Body of pancreas (tissue), 4 donors: Measurements from ENCODE around the gene TMC8. TPM values are rescaled to one million over a fixed set of nuclear protein-coding genes. Genes with fewer than 3 reads are reported as not detected.

Experiments
- ATAC-seq: fragments of 150-250 bp; one replicate; pipeline ENCODE4 v1.9.1; 2016
- DNase-seq, 4 donors: peaks; one replicate each; pipeline ENCODE4 v3.0.0-alpha.2; 2019
- H3K27ac ChIP-seq, 4 donors: fragments of 200-600 bp; sonication (generic); 1 replicate in 3 of 4; 2 replicates in 1 of 4; pipeline versions ENCODE4 v1.5.1 to v1.6.1; 2016 to 2019; ENCODE audit warnings: mild to moderate bottlenecking in 1 of 4, mixed read lengths in 1 of 4, moderate library complexity in 1 of 4
- H3K27me3 ChIP-seq, 2 donors: fragments of 200-600 bp; sonication (generic); one replicate each; pipeline ENCODE4 v1.6.0; 2016; ENCODE audit warnings: mild to moderate bottlenecking in 1 of 2
- H3K36me3 ChIP-seq, 2 donors: fragments of 200-600 bp; sonication (generic); replicated peaks in 1 of 2; 2 replicates each; pipeline ENCODE4 v1.5.1; 2016; ENCODE audit warnings: low read depth in 2 of 2; ENCODE audit not compliant: insufficient read depth in 1 of 2
- H3K4me1 ChIP-seq: fragments of 200-600 bp; sonication (generic); one replicate; pipeline ENCODE4 v1.6.0; 2016
- H3K4me3 ChIP-seq, 2 donors: fragments of 200-600 bp; sonication (generic); 1 replicate in 1 of 2; 2 replicates in 1 of 2; pipeline ENCODE4 v1.5.1; 2016 to 2019
- H3K9me3 ChIP-seq, 3 donors: fragments of 200-600 bp; sonication (generic); 1 replicate in 2 of 3; 2 replicates in 1 of 3; pipeline ENCODE4 v1.5.1; 2016
- CTCF ChIP-seq, 7 experiments: fragments of 450-650 bp in 4 of 7; fragments of 200-600 bp in 3 of 7; sonication (generic) in 3 of 7; IDR thresholded peaks; one replicate each; pipeline ENCODE4 v1.5.1; 2016 to 2019; ENCODE audit warnings: antibody characterized with exemption in 7 of 7
- POLR2A ChIP-seq, 3 donors: fragments of 450-650 bp; IDR thresholded peaks; one replicate each; pipeline ENCODE4 v1.6.1; 2016; ENCODE audit warnings: antibody characterized with exemption in 3 of 3, mild to moderate bottlenecking in 2 of 3
- WGBS, 2 donors: methylation state at CpG; one replicate each; pipeline ENCODE4 v1.1.5; 2017; 5-methylcytosine and 5-hydroxymethylcytosine counted together
- intact Hi-C: fragments of 100-400 bp; cut with DNase I; formaldehyde crosslinking; loops from one replicate; pipeline ENCODE4 v1.15.1; 2023
- total RNA-seq, 2 donors: library from RNA; depleted of rRNA; stranded (reverse); fragments of >200 nt; gene quantifications; one replicate each; pipeline ENCODE4 v1.1.0, GENCODE V29; 2016

TMC8 gene
- total RNA-seq, 2 donors from 2014 or later, result 1.6 to 3.3 TPM

GRCh38 chr17:78133179-78133951 lies 2.8 kb downstream of the TMC8 start:
- no peak overlapping the region for H3K27ac ChIP-seq
- TF ChIP-seq CTCF (IDR thresholded peaks at IDR 0.05), result no peak
- no peak for TF ChIP-seq POLR2A (IDR thresholded peaks at IDR 0.05)
- ATAC-seq (no peak), DNase-seq (no peak)
- WGBS, 2 donors, result 85 to 100% methylated on average over 1 to 26 of the region's 30 CpGs
- intact Hi-C loops, result no loop called here
- no peaks in the 10 kb centered on the region for H3K9me3 ChIP-seq
- H3K27me3 ChIP-seq, result no peaks in the 10 kb centered on the region
- no peak overlapping the region for H3K4me3 ChIP-seq
- peaks cover 22% of the 10 kb centered on the region for H3K4me1 ChIP-seq
- H3K36me3 ChIP-seq, result no peaks in the 10 kb centered on the region

DNA sequence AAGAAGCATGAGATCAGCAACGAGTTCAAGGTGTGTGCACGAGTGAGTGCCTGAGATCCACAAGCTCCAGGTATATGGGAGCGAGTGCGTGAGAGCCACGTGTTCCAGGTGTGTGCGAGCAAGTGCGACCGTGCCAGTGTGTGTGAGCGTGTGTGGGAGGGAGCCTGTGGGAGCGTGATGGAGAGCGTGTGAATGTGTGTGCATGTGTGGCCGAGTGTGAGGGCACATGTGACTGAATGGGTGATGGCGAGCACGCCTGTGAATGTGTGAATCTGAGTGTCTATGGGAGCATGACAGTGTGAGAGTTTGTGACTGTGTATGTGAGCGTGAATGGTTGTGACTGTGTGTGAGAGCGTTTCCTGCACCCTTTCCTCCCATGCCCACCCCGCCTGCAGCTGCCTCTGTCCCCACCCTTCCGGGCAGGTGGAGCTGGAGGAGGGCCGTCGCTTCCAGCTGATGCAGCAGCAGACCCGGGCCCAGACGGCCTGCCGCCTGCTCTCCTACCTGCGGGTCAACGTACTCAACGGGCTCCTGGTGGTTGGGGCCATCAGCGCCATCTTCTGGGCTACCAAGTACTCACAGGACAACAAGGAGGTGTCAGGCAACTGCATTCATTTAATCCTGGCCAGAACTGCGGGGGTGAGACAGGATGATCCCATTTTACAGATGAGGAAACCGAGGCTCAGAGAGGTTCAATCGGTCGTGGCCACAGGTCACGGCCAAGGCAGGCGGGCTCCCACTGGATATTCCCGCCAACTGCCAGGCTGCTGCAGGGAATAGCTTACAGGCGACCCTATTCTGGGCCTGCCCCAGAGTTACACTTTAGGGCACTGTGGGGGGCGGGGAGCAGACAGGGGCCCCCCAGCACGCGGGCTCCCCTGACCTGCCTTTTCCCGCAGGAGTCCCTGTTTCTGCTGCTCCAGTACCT lies 3.7 kb downstream of the TMC8 start:
- no peak overlapping the region for H3K27ac ChIP-seq
- peak in 6 of 7 experiments; percentile 35 to 64 (median 55) for TF ChIP-seq CTCF (IDR thresholded peaks at IDR 0.05)
- no peak for TF ChIP-seq POLR2A (IDR thresholded peaks at IDR 0.05)
- H3K4me1 ChIP-seq, result peaks cover 17% of the 10 kb centered on the region
- intact Hi-C loops, result no loop called here
- DNase-seq (peak; percentile 66 to 76 (median 72)), ATAC-seq (peak; percentile 53)
- H3K27me3 ChIP-seq, result no peaks in the 10 kb centered on the region
- H3K36me3 ChIP-seq, result no peaks in the 10 kb centered on the region
- no peak overlapping the region for H3K4me3 ChIP-seq
- H3K9me3 ChIP-seq, result no peaks in the 10 kb centered on the region
- WGBS, 2 donors, result 52 to 68% methylated on average over 25 to 39 of the region's 39 CpGs

GRCh38 chr17:78134899-78135385 lies 4.4 kb downstream of the TMC8 start:
- Histone ChIP-seq H3K4me1 (peaks cover 11% of the 10 kb centered on the region), H3K27ac (no peak overlapping the region), H3K4me3 (no peak overlapping the region), H3K36me3 (no peaks in the 10 kb centered on the region), H3K9me3 (no peaks in the 10 kb centered on the region), H3K27me3 (no peaks in the 10 kb centered on the region)
- ATAC-seq (no peak), DNase-seq (no peak)
- TF ChIP-seq CTCF (IDR thresholded peaks at IDR 0.05) (no peak), POLR2A (IDR thresholded peaks at IDR 0.05) (no peak)
- intact Hi-C loops, result no loop called here
- 70 to 76% methylated on average over 2 to 9 of the region's 9 CpGs for WGBS, 2 donors

GRCh38 chr17:78135858-78136500 lies 5.4 kb downstream of the TMC8 start:
- ATAC-seq (no peak), DNase-seq (no peak)
- no peak overlapping the region for H3K27ac ChIP-seq
- H3K4me3 ChIP-seq, result no peak overlapping the region
- H3K4me1 ChIP-seq, result peaks cover 21% of the 10 kb centered on the region
- H3K9me3 ChIP-seq, result no peaks in the 10 kb centered on the region
- no peak for TF ChIP-seq CTCF (IDR thresholded peaks at IDR 0.05)
- TF ChIP-seq POLR2A (IDR thresholded peaks at IDR 0.05), result no peak
- no peaks in the 10 kb centered on the region for H3K36me3 ChIP-seq
- intact Hi-C loops, result no loop called here
- WGBS, 2 donors, result 80 to 85% methylated on average over 9 of the region's 9 CpGs
- H3K27me3 ChIP-seq, result no peaks in the 10 kb centered on the region
